Body of pancreas (tissue), 4 donors: ENCODE results near the gene ITGBL1. TPM values are rescaled to one million over a fixed set of nuclear protein-coding genes. Genes with fewer than 3 reads are reported as not detected.

ENCODE experiments used
- ATAC-seq: fragments of 150-250 bp; one replicate; pipeline ENCODE4 v1.9.1; 2016
- DNase-seq, 4 donors: peaks; one replicate each; pipeline ENCODE4 v3.0.0-alpha.2; 2019
- H3K27ac ChIP-seq, 4 donors: fragments of 200-600 bp; sonication (generic); 1 replicate in 3 of 4; 2 replicates in 1 of 4; pipeline versions ENCODE4 v1.5.1 to v1.6.1; 2016 to 2019; ENCODE audit warnings: mild to moderate bottlenecking in 1 of 4, mixed read lengths in 1 of 4, moderate library complexity in 1 of 4
- H3K27me3 ChIP-seq, 2 donors: fragments of 200-600 bp; sonication (generic); one replicate each; pipeline ENCODE4 v1.6.0; 2016; ENCODE audit warnings: mild to moderate bottlenecking in 1 of 2
- H3K36me3 ChIP-seq, 2 donors: fragments of 200-600 bp; sonication (generic); replicated peaks in 1 of 2; 2 replicates each; pipeline ENCODE4 v1.5.1; 2016; ENCODE audit warnings: low read depth in 2 of 2; ENCODE audit not compliant: insufficient read depth in 1 of 2
- H3K4me1 ChIP-seq: fragments of 200-600 bp; sonication (generic); one replicate; pipeline ENCODE4 v1.6.0; 2016
- H3K4me3 ChIP-seq, 2 donors: fragments of 200-600 bp; sonication (generic); 1 replicate in 1 of 2; 2 replicates in 1 of 2; pipeline ENCODE4 v1.5.1; 2016 to 2019
- H3K9me3 ChIP-seq, 3 donors: fragments of 200-600 bp; sonication (generic); 1 replicate in 2 of 3; 2 replicates in 1 of 3; pipeline ENCODE4 v1.5.1; 2016
- CTCF ChIP-seq, 7 experiments: fragments of 450-650 bp in 4 of 7; fragments of 200-600 bp in 3 of 7; sonication (generic) in 3 of 7; IDR thresholded peaks; one replicate each; pipeline ENCODE4 v1.5.1; 2016 to 2019; ENCODE audit warnings: antibody characterized with exemption in 7 of 7
- POLR2A ChIP-seq, 3 donors: fragments of 450-650 bp; IDR thresholded peaks; one replicate each; pipeline ENCODE4 v1.6.1; 2016; ENCODE audit warnings: antibody characterized with exemption in 3 of 3, mild to moderate bottlenecking in 2 of 3
- WGBS, 2 donors: methylation state at CpG; one replicate each; pipeline ENCODE4 v1.1.5; 2017; 5-methylcytosine and 5-hydroxymethylcytosine counted together
- intact Hi-C: fragments of 100-400 bp; cut with DNase I; formaldehyde crosslinking; loops from one replicate; pipeline ENCODE4 v1.15.1; 2023
- total RNA-seq, 2 donors: library from RNA; depleted of rRNA; stranded (reverse); fragments of >200 nt; gene quantifications; one replicate each; pipeline ENCODE4 v1.1.0, GENCODE V29; 2016

ITGBL1 gene
- total RNA-seq, 2 donors from 2014 or later, result 1.3 to 10.4 TPM

- ATAC-seq (no peak), DNase-seq (no peak)
- Histone ChIP-seq H3K27ac (no peak overlapping the region), H3K36me3 (no peaks in the 10 kb centered on the region), H3K9me3 (no peaks in the 10 kb centered on the region), H3K4me3 (no peak overlapping the region), H3K27me3 (no peaks in the 10 kb centered on the region), H3K4me1 (no peaks in the 10 kb centered on the region)
- TF ChIP-seq POLR2A (IDR thresholded peaks at IDR 0.05), result no peak
- TF ChIP-seq CTCF (IDR thresholded peaks at IDR 0.05), result no peak
- 41 to 43% methylated on average over 4 of the region's 4 CpGs for WGBS, 2 donors
- intact Hi-C loops, result no loop called here
These were observed 197.1 kb downstream of the ITGBL1 start for GRCh38 chr13:101649488-101650126.

- no peak for ATAC-seq
- no peaks in the 10 kb centered on the region for H3K36me3 ChIP-seq
- TF ChIP-seq CTCF (IDR thresholded peaks at IDR 0.05) (no peak), POLR2A (IDR thresholded peaks at IDR 0.05) (no peak)
- no peaks in the 10 kb centered on the region for H3K9me3 ChIP-seq
- no peak overlapping the region for H3K4me3 ChIP-seq
- no peaks in the 10 kb centered on the region for H3K27me3 ChIP-seq
- 56 to 63% methylated on average over 4 of the region's 4 CpGs for whole genome bisulfite sequencing, 2 donors
- H3K4me1 ChIP-seq, result no peaks in the 10 kb centered on the region
- intact Hi-C loops, result no loop called here
- H3K27ac ChIP-seq, result no peak overlapping the region
- no peak for DNase-seq
These were observed 202.4 kb downstream of the ITGBL1 start for GRCh38 chr13:101654883-101655282.

- DNase-seq (no peak), ATAC-seq (no peak)
- Histone ChIP-seq H3K36me3 (no peaks in the 10 kb centered on the region), H3K4me1 (no peaks in the 10 kb centered on the region), H3K9me3 (no peaks in the 10 kb centered on the region), H3K4me3 (no peak overlapping the region), H3K27me3 (no peaks in the 10 kb centered on the region), H3K27ac (no peak overlapping the region)
- TF ChIP-seq CTCF (IDR thresholded peaks at IDR 0.05) (no peak), POLR2A (IDR thresholded peaks at IDR 0.05) (no peak)
- intact Hi-C loops, result no loop called here
- WGBS, 2 donors, result 45 to 74% methylated on average over 3 of the region's 3 CpGs
These were observed 203.0 kb downstream of the ITGBL1 start for GRCh38 chr13:101655435-101655834.

GRCh38 chr13:101660711-101661110, 208.2 kb downstream of the ITGBL1 start:
- DNase-seq, result no peak
- intact Hi-C loops, result no loop called here

More at GRCh38 chr13:101660711-101661110, 208.2 kb downstream of the ITGBL1 start:
- H3K4me1 ChIP-seq, result no peaks in the 10 kb centered on the region
- H3K9me3 ChIP-seq, result no peaks in the 10 kb centered on the region
- H3K4me3 ChIP-seq, result no peak overlapping the region
- 65 to 70% methylated on average over 2 of the region's 2 CpGs for WGBS, 2 donors
- H3K27ac ChIP-seq, result no peak overlapping the region
- ATAC-seq, result no peak
- no peaks in the 10 kb centered on the region for H3K36me3 ChIP-seq
- no peaks in the 10 kb centered on the region for H3K27me3 ChIP-seq
- TF ChIP-seq POLR2A (IDR thresholded peaks at IDR 0.05) (no peak), CTCF (IDR thresholded peaks at IDR 0.05) (no peak)
